Measurements from ENCODE around the gene SMARCB1.

Gene SMARCB1

DNA sequence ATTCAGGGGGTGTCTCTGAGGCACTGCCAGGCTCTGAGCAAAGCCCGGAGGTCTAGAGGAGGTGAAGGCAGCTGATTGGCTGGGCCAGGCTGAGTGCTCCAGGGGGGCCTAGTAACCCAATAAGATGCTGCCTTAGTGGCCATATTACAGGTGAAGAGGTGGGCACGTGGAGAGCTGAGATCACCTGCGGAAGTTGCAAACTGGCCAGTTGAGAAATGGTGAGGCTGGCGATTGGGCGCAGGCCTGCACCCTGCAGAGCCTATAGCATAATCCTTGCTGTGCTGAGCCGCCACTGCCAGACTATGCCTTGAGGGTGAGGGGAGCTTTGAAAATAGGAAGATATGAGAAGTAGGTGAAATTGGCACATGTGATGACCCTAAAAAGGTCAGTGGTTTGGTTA lies 30.4 kb downstream of the SMARCB1 start:
- no peaks in the 10 kb centered on the region for H3K9me3 ChIP-seq (ENCODE audit: low read length)
- H3K4me3 ChIP-seq (ENCODE audit: low read depth in 1 of 2, low read length in 2 of 2), result no peak overlapping the region
- no peak overlapping the region for H3K27ac ChIP-seq (ENCODE audit: low read depth, low read length)
- H3K36me3 ChIP-seq (ENCODE audit: insufficient read depth, low read length), result peaks cover 50% of the 10 kb centered on the region
- no peaks in the 10 kb centered on the region for H3K27me3 ChIP-seq (ENCODE audit: control insufficient read depth in 1 of 2, insufficient read depth in 2 of 2, low read length in 2 of 2)
- no peak overlapping the region for H3K9ac ChIP-seq (ENCODE audit: low read length)
- H3K4me1 ChIP-seq (ENCODE audit: insufficient read depth, low read length), result no peaks in the 10 kb centered on the region

DNA sequence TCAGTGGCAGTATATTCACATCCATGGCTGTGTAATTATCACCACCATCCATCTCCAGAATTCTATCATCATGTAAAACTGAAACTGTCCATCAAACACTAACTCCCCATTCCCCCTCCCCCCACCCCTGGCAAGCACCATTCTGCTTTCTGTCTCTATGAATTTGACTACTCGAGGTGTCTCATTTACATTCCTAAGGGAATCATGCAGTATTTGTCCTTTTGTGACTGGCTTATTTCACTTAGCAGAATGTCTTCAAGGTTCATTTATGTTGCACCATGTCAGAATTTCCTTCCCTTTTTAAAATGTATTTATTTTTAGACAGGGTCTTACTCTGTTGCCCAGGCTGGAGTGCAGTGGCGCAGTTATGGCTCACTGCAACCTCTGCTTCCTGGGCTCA lies 31.8 kb downstream of the SMARCB1 start:
- Histone ChIP-seq H3K36me3 (ENCODE audit: insufficient read depth, low read length) (peaks cover 63% of the 10 kb centered on the region), H3K9me3 (ENCODE audit: low read length) (no peaks in the 10 kb centered on the region), H3K4me1 (ENCODE audit: insufficient read depth, low read length) (no peaks in the 10 kb centered on the region), H3K27me3 (ENCODE audit: control insufficient read depth in 1 of 2, insufficient read depth in 2 of 2, low read length in 2 of 2) (no peaks in the 10 kb centered on the region), H3K9ac (ENCODE audit: low read length) (no peak overlapping the region), H3K4me3 (ENCODE audit: low read depth in 1 of 2, low read length in 2 of 2) (no peak overlapping the region), H3K27ac (ENCODE audit: low read depth, low read length) (no peak overlapping the region)

DNA sequence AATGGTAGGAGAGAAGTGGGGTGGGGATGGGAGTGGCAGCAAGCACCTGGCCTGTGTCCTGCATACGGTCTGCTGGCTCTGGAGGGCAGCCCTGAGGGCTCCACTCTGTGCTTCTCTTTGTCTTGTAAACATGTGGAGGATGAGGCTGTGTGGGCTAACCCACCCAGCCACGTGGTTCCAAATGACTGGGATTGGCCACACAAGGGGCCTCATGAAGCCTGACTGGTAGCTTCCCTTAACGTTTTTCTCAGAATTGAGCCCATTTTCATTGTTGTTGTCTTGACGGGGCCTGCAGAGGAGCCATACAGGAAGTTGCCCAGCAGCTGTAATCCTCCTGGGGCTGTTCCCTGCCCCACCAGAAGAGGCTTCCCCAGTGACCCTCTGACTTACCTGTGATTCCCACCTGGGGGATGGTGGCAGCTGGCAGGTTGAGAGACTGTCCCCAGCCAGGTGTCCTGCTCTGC lies 34.0 kb downstream of the SMARCB1 start:
- H3K9me3 ChIP-seq (ENCODE audit: low read length), result no peaks in the 10 kb centered on the region
- peaks cover 85% of the 10 kb centered on the region for H3K36me3 ChIP-seq (ENCODE audit: insufficient read depth, low read length)

DNA sequence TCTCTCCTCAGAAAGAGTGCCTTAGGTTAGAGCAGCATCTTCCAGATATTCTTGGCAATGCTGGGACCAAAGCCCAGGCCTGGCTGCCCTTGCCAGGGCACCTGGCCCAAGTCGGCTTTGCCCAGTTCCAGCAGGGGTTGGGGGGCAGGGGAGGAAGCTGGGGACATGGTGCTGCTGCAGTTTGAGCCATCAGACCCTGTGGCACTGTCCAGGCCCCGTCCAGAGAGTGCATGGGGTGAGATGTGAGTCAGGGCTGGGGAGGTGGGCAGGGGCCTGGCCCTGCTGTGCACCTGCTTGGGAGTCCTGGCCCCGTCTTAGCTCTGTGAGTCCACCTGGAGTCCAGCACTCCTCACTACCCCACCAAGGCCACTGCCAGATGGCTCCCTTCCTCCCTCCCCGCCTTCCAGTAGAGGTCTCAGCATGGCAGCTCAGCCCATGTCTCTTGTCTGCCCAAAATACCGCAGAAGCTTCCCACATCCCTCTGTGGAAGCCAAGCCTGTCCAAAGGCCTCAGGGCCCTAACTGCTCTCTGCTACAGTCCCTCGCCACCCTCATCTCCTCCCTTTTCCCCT lies 35.4 kb downstream of the SMARCB1 start:
- Histone ChIP-seq H3K27me3 (ENCODE audit: control insufficient read depth in 1 of 2, insufficient read depth in 2 of 2, low read length in 2 of 2) (no peaks in the 10 kb centered on the region), H3K9ac (ENCODE audit: low read length) (no peak overlapping the region), H3K4me1 (ENCODE audit: insufficient read depth, low read length) (no peaks in the 10 kb centered on the region), H3K36me3 (ENCODE audit: insufficient read depth, low read length) (peaks cover 87% of the 10 kb centered on the region), H3K27ac (ENCODE audit: low read depth, low read length) (no peak overlapping the region), H3K9me3 (ENCODE audit: low read length) (no peaks in the 10 kb centered on the region), H3K4me3 (ENCODE audit: low read depth in 1 of 2, low read length in 2 of 2) (no peak overlapping the region)

More for the DNA sequence above, 34.0 kb downstream of the SMARCB1 start:
- no peak overlapping the region for H3K9ac ChIP-seq (ENCODE audit: low read length)
- no peak overlapping the region for H3K4me3 ChIP-seq (ENCODE audit: low read depth in 1 of 2, low read length in 2 of 2)
- H3K27me3 ChIP-seq (ENCODE audit: control insufficient read depth in 1 of 2, insufficient read depth in 2 of 2, low read length in 2 of 2), result no peaks in the 10 kb centered on the region
- no peaks in the 10 kb centered on the region for H3K4me1 ChIP-seq (ENCODE audit: insufficient read depth, low read length)
- H3K27ac ChIP-seq (ENCODE audit: low read depth, low read length), result no peak overlapping the region

DNA sequence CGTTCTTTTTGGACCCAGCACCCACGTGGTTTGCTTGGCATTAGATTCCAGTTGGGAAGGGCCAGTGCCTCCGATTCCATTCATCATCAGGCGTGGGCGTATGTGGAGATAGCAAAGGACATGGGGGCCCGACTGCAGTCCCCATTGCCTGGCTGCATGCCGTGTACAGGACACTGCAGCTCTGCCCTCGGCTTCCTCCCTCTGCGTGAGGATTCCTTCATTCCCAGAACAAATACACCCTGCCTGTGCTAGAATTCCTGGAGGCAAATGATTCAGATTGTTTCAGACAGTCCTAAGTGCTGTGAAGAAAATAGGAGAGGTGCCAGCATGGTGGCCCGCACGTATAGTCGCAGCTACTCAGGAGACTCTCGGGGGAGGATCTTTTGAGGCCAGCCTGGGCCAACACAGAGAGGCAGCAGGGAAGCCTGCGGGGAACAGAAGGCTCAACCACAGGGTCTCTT lies 36.6 kb downstream of the SMARCB1 start:
- no peaks in the 10 kb centered on the region for H3K9me3 ChIP-seq (ENCODE audit: low read length)
- no peaks in the 10 kb centered on the region for H3K27me3 ChIP-seq (ENCODE audit: control insufficient read depth in 1 of 2, insufficient read depth in 2 of 2, low read length in 2 of 2)
- H3K4me1 ChIP-seq (ENCODE audit: insufficient read depth, low read length), result no peaks in the 10 kb centered on the region
- H3K27ac ChIP-seq (ENCODE audit: low read depth, low read length), result no peak overlapping the region
- H3K4me3 ChIP-seq (ENCODE audit: low read depth in 1 of 2, low read length in 2 of 2), result no peak overlapping the region
- no peak overlapping the region for H3K9ac ChIP-seq (ENCODE audit: low read length)
- H3K36me3 ChIP-seq (ENCODE audit: insufficient read depth, low read length), result peaks cover 86% of the 10 kb centered on the region

DNA sequence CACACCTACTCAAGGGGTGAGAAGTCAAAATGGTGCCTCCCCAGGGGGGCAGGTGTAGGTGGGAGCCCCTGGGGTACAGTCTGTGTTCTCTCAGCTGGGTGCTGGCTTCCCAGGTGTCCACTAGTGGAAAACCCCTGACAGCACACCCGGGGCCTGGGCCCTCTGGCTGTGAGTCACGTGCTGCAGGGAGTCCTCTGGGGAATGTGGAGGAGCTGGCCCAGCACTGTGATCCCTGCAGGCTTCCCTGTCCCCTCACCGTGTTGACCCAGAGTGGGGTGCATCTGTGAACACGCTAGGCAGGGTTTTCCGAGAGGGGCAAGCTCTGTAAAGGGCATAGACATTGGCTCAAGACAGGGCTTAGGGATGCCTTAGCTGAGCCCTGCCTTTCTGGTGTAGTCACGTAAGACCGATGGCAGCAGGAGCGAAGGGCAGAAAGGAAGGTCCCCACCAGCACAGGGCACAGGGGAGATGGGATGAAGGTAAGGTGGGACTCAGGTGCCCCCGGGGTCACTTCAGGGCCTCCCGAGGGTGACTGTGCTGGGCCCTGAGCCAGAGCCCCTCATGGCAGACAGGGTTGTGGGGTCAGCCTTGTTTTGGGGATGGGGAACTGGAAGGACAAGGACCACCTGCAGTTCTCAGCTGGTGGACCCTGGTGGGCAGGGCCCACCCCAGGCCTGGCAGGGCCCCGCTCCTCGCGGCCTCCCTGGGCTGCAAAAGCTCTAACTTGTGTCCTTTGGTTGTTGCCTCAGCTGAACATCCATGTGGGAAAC lies 37.9 kb downstream of the SMARCB1 start:
- Histone ChIP-seq H3K9me3 (ENCODE audit: low read length) (no peaks in the 10 kb centered on the region), H3K27ac (ENCODE audit: low read depth, low read length) (no peak overlapping the region), H3K9ac (ENCODE audit: low read length) (no peak overlapping the region), H3K4me3 (ENCODE audit: low read depth in 1 of 2, low read length in 2 of 2) (no peak overlapping the region), H3K27me3 (ENCODE audit: control insufficient read depth in 1 of 2, insufficient read depth in 2 of 2, low read length in 2 of 2) (no peaks in the 10 kb centered on the region), H3K36me3 (ENCODE audit: insufficient read depth, low read length) (peaks cover 79% of the 10 kb centered on the region), H3K4me1 (ENCODE audit: insufficient read depth, low read length) (no peaks in the 10 kb centered on the region)

DNA sequence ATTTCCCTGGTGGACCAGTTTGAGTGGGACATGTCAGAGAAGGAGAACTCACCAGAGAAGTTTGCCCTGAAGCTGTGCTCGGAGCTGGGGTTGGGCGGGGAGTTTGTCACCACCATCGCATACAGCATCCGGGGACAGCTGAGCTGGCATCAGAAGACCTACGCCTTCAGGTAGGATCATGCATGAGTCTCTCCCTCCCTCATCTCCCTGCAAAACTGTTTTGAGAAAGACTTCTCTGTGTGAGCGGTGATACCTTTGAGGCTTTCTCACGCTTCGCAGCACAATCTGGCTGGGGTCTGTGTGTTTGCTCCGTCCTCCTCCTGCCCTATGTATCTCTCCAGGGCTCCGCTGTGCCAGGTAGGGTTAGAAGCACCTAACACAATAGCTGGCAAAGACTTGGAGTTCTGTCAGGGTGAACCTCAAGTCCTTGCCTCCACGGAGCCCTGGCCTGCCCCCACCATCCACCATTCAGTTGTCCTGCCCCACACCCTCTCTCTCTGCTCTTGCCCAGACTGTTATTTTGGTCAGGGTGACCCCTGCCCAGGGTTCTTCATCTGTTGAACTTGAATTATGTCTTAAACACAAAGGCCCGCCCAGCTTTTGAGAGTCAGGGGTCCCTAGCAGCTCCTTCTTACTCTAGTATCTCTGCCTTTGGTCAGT lies 38.6 kb downstream of the SMARCB1 start:
- H3K27ac ChIP-seq (ENCODE audit: low read depth, low read length), result no peak overlapping the region
- no peaks in the 10 kb centered on the region for H3K27me3 ChIP-seq (ENCODE audit: control insufficient read depth in 1 of 2, insufficient read depth in 2 of 2, low read length in 2 of 2)
- no peak overlapping the region for H3K9ac ChIP-seq (ENCODE audit: low read length)
- no peaks in the 10 kb centered on the region for H3K9me3 ChIP-seq (ENCODE audit: low read length)
- H3K4me1 ChIP-seq (ENCODE audit: insufficient read depth, low read length), result no peaks in the 10 kb centered on the region
- peaks cover 75% of the 10 kb centered on the region for H3K36me3 ChIP-seq (ENCODE audit: insufficient read depth, low read length)
- H3K4me3 ChIP-seq (ENCODE audit: low read depth in 1 of 2, low read length in 2 of 2), result no peak overlapping the region

DNA sequence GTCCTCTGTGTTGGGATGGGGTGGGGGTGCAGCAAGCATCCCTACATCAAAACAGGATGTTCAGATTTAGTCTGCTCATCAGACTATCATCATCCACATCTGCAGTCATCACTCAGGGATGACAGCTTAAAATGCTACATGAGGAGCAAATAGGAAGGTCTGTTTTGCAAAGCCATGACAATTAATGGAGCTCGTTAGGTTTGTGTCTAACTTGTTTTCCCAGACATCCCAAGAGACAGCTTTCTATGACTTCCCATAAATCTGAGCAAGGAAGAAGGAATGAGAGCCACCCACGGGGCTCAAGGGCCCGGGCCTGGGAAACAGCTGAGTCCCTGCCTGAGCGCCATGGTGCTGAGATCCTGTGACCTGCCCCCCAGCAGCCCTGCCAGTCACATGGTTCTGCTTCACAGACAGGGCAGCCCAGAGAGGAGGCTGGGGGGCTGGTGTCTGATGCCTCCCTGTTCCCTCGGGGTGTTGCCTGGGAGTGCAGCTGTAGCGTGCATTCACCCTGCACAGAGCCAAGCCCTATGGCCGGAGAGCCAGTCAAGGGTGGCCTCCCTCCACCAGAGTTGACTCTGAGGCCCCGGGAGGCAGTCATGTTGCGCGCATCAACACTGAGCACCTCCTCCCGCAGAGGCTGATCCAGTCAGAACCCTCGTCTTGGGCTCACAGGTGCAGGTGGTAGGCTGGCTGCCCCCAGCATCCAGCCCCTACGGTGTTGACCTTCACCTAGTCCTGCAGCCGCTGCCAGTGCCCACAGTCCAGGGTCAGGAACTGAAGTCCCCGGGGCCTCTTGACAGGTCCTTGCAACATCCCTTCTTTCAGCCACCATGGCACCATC lies 40.0 kb downstream of the SMARCB1 start:
- Histone ChIP-seq H3K4me1 (ENCODE audit: insufficient read depth, low read length) (no peaks in the 10 kb centered on the region), H3K36me3 (ENCODE audit: insufficient read depth, low read length) (peaks cover 65% of the 10 kb centered on the region), H3K9me3 (ENCODE audit: low read length) (no peaks in the 10 kb centered on the region), H3K27ac (ENCODE audit: low read depth, low read length) (no peak overlapping the region), H3K4me3 (ENCODE audit: low read depth in 1 of 2, low read length in 2 of 2) (no peak overlapping the region), H3K9ac (ENCODE audit: low read length) (no peak overlapping the region), H3K27me3 (ENCODE audit: control insufficient read depth in 1 of 2, insufficient read depth in 2 of 2, low read length in 2 of 2) (no peaks in the 10 kb centered on the region)

DNA sequence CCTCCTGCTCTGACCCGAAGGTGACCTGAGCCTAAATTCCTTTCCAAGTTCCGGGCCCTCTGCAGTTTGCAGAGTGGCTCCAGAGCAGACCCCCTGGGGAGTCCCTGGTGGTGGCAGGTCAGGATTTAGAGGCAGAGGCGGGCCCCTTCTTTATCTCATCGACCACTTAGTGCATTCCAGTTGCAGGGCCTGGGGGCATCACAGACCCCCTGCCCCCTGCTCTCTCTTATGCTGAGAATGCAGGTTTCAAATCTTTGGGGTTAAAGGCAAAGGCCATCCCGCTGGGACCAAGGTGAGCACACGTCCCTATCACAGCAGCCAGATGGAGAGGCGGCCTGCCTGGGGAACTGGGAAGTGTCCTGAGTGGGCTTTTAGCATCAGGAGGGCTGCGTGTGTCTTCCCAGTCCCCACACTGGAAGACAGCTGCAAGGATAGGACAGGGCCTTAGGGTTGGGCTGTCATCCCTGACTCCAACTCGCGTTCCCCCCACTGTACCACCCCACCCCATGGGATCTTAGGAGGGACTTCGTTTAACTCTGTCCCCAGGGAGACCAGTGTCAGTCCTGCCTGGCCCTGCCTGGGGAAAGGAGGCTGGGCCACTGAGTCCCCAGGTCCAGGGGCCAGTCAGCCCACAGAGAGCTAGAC lies 40.7 kb downstream of the SMARCB1 start:
- H3K4me3 ChIP-seq (ENCODE audit: low read depth in 1 of 2, low read length in 2 of 2), result no peak overlapping the region
- H3K9me3 ChIP-seq (ENCODE audit: low read length), result no peaks in the 10 kb centered on the region
- H3K4me1 ChIP-seq (ENCODE audit: insufficient read depth, low read length), result no peaks in the 10 kb centered on the region
- peaks cover 63% of the 10 kb centered on the region for H3K36me3 ChIP-seq (ENCODE audit: insufficient read depth, low read length)
- no peak overlapping the region for H3K9ac ChIP-seq (ENCODE audit: low read length)
- H3K27ac ChIP-seq (ENCODE audit: low read depth, low read length), result no peak overlapping the region
- H3K27me3 ChIP-seq (ENCODE audit: control insufficient read depth in 1 of 2, insufficient read depth in 2 of 2, low read length in 2 of 2), result no peaks in the 10 kb centered on the region

DNA sequence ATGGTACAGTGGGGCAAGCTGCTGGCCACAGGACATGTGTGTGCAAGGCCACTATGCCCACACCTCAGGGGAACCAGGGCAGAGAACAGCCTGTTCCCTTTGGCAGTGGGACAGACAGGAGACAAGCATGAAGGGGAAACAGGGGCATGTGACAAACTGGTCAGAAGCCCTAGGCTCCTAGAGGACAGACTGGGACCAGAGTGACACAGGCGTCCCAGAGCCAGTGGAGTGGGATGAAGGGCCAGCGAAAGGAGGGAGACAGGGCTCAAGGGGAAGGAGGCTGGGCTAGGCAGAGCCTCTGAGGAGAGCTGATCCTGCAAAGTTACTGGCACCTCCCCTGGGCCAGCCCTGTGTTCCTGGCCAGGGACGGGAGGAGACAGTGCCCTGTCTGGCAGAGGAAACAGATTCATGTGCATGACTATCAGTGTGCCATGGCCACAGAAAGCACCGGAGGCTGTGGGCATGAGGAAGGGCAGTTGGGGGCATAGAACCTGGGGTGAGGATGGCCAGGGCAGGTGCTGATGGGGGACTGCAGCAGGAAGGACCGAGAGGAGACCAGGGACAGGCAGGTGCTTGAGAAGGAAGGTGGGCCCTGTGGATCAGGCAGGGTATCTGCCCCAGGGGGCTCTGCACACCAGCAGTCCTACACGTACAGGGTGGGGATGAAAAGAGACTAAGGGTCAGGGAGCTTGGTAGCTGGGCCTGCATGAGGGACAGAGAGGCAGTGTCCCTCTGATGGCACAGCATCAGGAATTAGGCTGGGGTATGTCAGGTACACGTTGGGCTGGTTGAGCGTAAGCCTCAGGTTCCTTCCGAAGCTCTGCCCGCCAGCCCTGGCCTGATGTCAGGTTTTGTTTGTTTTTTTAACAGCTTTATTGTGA lies 42.3 kb downstream of the SMARCB1 start:
- no peaks in the 10 kb centered on the region for H3K4me1 ChIP-seq (ENCODE audit: insufficient read depth, low read length)
- no peak overlapping the region for H3K9ac ChIP-seq (ENCODE audit: low read length)
- H3K4me3 ChIP-seq (ENCODE audit: low read depth in 1 of 2, low read length in 2 of 2), result no peak overlapping the region
- H3K27ac ChIP-seq (ENCODE audit: low read depth, low read length), result no peak overlapping the region
- H3K36me3 ChIP-seq (ENCODE audit: insufficient read depth, low read length), result peaks cover 48% of the 10 kb centered on the region
- no peaks in the 10 kb centered on the region for H3K9me3 ChIP-seq (ENCODE audit: low read length)
- H3K27me3 ChIP-seq (ENCODE audit: control insufficient read depth in 1 of 2, insufficient read depth in 2 of 2, low read length in 2 of 2), result no peaks in the 10 kb centered on the region

Measured in muscle layer of colon (tissue), 2 donors.